NCI-H345 treated with DMSO at 0.1 percent for 48 hours (cell line): ENCODE results near the gene TMEM213.
A peak's percentile ranks its signal among the peaks of the same experiment; 100 is the strongest.

Experiments used
- DNase-seq: peaks from one replicate; lab custom pipeline; 2025; ENCODE audit not compliant: unreplicated experiment; lab: John Stamatoyannopoulos, UW

TMEM213 gene

GRCh38 chr7:138837627-138838026 is 39.8 kb downstream of the TMEM213 start:
- peak; percentile 89 for DNase-seq

GRCh38 chr7:138838166-138838565 is 40.4 kb downstream of the TMEM213 start:
- DNase-seq, result peak; percentile 77

GRCh38 chr7:138842111-138842510 is 44.3 kb downstream of the TMEM213 start:
- no peak for DNase-seq

- no peak for DNase-seq
Observed at GRCh38 chr7:138843632-138844580, 46.1 kb downstream of the TMEM213 start.

- DNase-seq, result no peak
Observed at GRCh38 chr7:138845711-138846110, 47.9 kb downstream of the TMEM213 start.

- peak; percentile 13 for DNase-seq
Observed at GRCh38 chr7:138848056-138848980, 50.5 kb downstream of the TMEM213 start.

- no peak for DNase-seq
Observed at GRCh38 chr7:138849701-138850100, 51.9 kb downstream of the TMEM213 start.

- no peak for DNase-seq
Observed at GRCh38 chr7:138852469-138852868, 54.7 kb downstream of the TMEM213 start.

- DNase-seq, result no peak
Observed at GRCh38 chr7:138853448-138853847, 55.7 kb downstream of the TMEM213 start.

- no peak for DNase-seq
Observed at GRCh38 chr7:138854115-138854645, 56.4 kb downstream of the TMEM213 start.

- DNase-seq, result no peak
Observed at GRCh38 chr7:138857728-138858127, 59.9 kb downstream of the TMEM213 start.

GRCh38 chr7:138861051-138861450 is 63.3 kb downstream of the TMEM213 start:
- no peak for DNase-seq

GRCh38 chr7:138863931-138864330 is 66.1 kb downstream of the TMEM213 start:
- no peak for DNase-seq

GRCh38 chr7:138864667-138865066 is 66.9 kb downstream of the TMEM213 start:
- DNase-seq, result no peak

GRCh38 chr7:138865843-138866242 is 68.0 kb downstream of the TMEM213 start:
- no peak for DNase-seq

GRCh38 chr7:138866353-138866752 is 68.6 kb downstream of the TMEM213 start:
- DNase-seq, result no peak

GRCh38 chr7:138867744-138868143 is 70.0 kb downstream of the TMEM213 start:
- DNase-seq, result no peak

- DNase-seq, result no peak
Observed at GRCh38 chr7:138868711-138869110, 70.9 kb downstream of the TMEM213 start.

- DNase-seq, result no peak
Observed at GRCh38 chr7:138869353-138869752, 71.6 kb downstream of the TMEM213 start.

- no peak for DNase-seq
Observed at GRCh38 chr7:138871065-138871813, 73.4 kb downstream of the TMEM213 start.

GRCh38 chr7:138871814-138872090 is 74.0 kb downstream of the TMEM213 start:
- DNase-seq, result no peak
